GM21423 (cell line): ENCODE measurements around the gene ROR1.

Experiments
- ATAC-seq: cut with Tn5 transposase; IDR thresholded peaks from one replicate; pipeline ENCODE4 v1.9.1; 2021; ENCODE audit warnings: mild to moderate bottlenecking, moderate library complexity; ENCODE audit not compliant: unreplicated experiment

Gene ROR1

GRCh38 chr1:63928186-63929105, 154.6 kb downstream of the ROR1 start:
- no peak for ATAC-seq

- ATAC-seq, result no peak
Measured at GRCh38 chr1:63929106-63929478, 155.3 kb downstream of the ROR1 start.

DNA sequence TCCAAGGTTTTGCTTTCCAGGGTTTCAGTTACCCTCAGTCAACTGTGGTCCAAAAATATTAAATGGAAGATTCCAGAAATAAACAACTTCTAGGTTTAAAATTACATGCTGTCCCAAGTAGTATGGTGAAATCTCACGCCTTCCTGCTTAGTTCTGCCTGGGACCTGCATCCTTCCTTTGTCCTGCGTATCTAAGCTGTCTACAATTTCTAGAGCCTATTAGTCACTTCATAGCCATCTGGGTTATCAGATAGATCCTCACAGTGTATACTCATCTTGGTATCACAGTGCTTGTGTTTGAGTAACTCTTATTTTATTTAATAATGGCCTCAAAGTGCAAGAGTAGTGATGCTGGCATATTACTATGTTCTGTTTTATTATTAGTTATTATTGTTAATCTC, 157.7 kb downstream of the ROR1 start:
- ATAC-seq, result no peak

DNA sequence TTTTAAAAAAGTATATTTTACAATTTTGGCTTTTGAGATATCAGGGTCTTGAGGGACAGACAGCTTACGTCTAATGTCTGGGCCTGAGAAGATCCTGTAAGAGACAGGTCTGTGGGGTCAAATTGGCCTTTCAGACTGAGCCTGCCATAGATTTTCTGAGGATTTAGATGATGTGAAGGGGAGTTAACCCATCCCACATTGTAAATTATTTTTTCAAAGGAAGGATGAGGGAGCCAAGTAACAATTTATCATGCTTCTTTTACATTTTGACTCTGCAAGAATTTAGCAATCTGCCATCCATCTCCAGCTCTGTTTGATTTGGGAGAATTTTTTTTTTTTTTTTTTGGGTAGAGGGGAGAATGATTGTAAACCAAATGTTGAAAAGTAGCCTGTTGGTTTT, 160.9 kb downstream of the ROR1 start:
- ATAC-seq, result no peak

- no peak for ATAC-seq
Measured at GRCh38 chr1:63935143-63935542, 161.3 kb downstream of the ROR1 start.

- ATAC-seq, result peak; percentile 80
Measured at GRCh38 chr1:63935553-63935952, 161.7 kb downstream of the ROR1 start.

GRCh38 chr1:63936276-63936675, 162.5 kb downstream of the ROR1 start:
- no peak for ATAC-seq

DNA sequence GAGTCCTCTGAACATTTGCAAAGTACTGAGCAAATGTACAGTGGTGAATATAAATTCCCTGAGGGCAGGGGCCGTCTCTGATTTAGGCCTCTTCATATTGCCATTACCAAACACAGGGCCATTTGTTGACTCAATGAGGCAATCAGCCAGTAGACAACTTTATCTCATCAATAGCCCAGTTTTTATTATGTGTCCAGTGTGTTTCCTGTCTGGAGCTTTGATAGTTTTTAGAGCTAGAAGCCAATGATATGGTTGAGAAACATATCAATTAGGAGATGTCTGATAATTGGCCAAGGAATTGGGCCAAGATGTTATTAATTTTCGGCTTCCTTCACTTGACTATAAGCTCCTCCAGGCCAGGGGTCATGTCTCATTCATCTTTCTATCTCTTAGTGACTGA, 163.0 kb downstream of the ROR1 start:
- ATAC-seq, result no peak

DNA sequence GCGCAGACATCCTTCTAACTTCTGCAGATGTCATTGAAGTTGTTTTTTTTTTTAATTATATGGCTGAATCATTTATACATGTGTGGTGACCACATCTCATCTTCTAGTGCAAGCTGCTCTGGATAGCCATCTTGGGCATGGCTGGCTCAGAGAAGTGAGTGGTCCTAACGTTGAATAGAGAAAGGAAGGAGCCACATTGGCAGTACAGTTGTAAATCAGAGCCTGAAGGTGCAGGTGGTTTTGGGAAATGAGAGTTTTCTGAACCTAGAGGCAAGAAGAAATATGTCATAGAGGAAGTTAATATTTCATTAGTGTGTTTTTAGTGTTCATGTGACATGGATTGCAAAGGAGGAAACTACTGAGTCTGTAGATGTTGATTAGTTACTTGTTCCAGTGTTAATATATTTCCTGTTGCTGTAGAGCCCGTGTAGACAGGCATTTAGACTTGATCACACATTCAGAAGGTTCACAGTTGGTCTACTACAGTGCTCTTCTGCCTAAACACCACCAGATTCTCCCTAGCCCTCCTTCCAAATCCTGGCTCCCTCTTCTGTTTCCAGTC, 163.7 kb downstream of the ROR1 start:
- ATAC-seq, result peak; percentile 46

DNA sequence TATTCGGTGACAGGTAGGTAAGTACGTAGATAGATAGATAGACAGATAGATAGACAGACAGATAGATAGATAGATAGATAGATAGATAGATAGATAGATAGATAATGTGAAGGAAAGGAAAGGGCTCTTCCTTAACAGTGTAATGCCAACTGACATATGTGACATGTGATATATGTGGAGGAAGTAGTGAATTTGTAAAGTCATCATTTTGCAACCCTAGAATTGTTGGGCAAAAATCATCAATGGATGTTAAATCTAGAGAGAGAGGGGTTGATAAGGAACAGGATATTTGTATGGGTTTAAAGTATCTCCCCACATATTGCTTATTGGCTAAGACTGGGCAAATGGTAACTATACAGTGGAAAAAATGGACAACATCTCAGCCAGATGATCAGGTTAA, 166.6 kb downstream of the ROR1 start:
- no peak for ATAC-seq

DNA sequence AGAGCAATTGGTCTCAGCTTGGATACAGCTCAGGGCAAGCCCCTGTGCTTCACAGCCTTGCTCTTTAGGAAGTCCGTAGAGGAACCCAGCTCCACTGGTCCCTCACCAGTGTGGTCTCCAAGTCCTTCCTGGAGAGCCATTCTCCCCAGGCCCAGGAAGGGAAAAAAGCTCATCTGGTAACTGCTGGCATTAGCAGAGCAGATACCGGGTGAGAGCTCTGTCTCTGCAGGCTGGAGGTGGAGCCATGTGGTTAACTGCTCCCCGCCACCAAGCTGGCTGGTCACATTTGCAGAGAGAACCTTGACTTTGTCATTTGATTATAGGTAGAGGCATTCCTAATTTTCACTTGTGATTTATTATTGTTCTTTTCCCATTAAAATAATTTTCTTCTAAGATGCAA, 169.6 kb downstream of the ROR1 start:
- ATAC-seq, result no peak

GRCh38 chr1:63945943-63946342, 172.1 kb downstream of the ROR1 start:
- ATAC-seq, result no peak

DNA sequence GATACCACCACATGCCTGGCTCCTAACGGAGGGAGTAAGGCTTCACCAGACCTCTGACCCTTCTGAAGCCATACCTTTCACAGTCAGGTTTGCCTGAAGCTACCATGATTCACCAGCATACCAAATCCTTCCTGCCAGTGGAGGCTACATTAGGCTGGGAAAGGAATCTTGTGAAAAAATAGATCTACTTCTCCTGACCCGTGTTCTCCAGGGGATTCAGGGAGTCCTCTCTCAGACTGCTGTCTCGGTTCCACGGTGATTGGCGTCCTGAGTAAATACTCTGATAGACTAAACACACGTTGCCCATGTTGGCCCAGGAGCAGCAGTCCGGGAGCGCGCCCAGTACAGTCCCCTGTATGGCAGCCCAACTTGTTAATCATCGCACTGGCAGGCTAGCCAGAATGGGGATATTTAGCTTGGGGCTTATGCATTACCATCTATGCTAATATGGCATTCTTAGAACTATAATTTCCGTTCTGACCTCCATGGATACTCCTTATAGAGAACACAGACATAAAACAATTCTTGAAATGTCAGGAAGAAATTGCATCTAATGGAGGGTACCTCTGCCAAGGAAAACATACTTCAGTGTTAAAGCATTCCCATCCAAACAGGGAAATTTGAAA, 173.2 kb downstream of the ROR1 start:
- no peak for ATAC-seq

GRCh38 chr1:63947904-63948303, 174.1 kb downstream of the ROR1 start:
- no peak for ATAC-seq

- ATAC-seq, result no peak
Measured at GRCh38 chr1:63950023-63950422, 176.2 kb downstream of the ROR1 start.

DNA sequence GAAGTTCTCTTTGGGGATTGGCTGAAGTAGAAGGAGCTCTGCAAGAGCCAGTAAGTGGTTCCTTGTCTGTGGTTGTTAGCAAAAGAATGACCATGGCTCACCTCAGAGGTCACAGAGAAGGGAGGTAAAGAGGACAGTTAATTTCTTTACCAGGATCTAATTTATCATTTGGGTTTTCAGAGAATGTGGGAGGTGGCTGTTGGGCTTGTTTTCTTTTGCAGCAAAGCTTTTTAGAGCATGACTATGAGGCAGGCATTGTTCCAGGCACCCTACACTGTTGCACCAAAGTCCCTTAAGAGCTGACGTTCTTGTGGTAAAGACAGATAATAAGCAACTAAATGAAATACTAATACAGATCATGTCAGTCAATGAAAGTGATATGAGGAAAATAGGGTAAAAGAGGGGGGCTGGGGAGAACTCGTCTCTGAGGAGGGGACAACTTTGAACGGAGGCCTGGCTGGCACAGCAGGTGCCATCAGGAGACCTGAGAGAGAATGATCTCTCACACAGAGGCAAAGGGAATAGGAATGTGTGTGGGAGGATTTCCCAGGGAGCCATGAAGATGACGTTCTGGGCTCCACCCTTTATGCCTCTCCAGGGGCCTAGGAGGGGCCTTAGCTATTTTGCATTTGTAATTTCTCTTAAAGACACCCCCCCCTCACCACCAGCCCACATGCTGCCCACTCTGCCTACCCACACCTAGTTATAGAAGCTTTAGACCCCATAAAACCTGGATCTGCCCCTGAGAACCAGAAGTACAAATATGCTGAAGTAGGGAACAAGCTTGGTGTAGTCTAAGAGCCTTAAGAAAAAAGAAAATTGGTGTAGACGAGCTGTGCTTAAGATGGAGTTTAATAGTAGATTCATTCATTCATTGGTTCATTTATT, 177.5 kb downstream of the ROR1 start:
- no peak for ATAC-seq

DNA sequence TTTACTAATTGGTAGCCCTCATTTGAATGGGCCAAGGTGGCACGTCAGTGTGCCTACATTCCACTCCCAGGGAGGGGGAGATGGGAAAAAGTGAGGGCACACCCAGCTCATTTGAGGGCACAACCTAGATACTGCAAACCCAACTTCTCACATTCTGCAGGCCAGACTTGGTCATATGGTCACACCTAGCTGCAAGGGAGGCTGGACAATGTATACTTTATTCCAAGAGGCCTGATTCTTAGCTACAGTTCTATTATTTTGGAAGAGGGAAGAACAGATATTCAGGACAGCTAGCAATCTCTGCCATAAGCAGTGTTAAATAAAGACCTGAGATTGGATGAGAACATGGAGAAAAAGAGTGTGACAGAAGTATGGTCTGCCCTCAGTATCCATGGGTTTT, 180.4 kb downstream of the ROR1 start:
- no peak for ATAC-seq

GRCh38 chr1:63955370-63956145, 181.7 kb downstream of the ROR1 start:
- no peak for ATAC-seq

DNA sequence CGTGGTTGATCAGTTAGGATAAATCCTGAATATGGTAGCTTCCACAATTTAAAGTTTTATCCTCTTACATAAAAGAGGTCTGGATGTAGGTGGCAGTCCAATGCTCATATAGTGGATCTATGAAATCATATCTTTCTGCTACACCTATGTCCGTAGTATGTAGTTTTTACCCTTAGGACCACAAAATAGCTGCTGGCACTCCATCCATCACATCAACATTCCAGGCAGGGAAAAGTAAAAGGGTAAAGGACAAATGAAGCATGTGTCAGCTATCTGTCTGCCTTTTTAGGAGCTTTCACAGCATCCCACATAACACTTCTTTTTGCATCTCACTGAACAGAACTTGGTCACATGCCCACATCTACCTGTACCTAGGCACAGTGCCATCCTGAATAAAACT, 184.7 kb downstream of the ROR1 start:
- no peak for ATAC-seq

DNA sequence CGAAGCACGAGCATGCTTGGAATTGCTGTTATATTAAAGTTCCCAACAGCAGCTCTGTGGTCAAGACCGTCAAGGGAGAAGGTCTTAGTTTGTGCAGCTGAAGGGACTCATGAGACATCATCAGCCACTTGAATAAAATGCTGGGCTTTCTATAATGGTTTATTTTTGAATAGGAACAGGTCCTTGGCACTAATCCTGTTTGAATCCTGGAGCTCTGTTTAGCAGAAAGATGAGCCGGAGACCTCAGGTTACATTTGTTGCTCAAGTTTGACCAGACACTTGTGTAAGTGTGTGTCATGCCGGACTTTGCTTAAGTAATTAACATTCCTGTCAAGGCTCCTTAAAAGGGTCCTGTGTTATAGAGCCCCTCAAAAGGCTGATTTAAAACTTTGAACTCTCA, 186.5 kb downstream of the ROR1 start:
- ATAC-seq, result no peak
